ENCODE measurements around the gene EHBP1. TPM values are rescaled to one million over a fixed set of nuclear protein-coding genes. Genes with fewer than 3 reads are reported as not detected.

Gene EHBP1
- total RNA-seq, 3 donors from 2014 or later (not counting 1 experiment from before 2014, with no cell fraction given): 22.4 to 33.4 (median 28.3) TPM

GRCh38 chr2:62854600-62855514, 149.3 kb downstream of the EHBP1 start:
- intact Hi-C loops (cut with micrococcal nuclease): no loop called here
- no peaks in the 10 kb centered on the region for H3K36me3 Mint-ChIP-seq

GRCh38 chr2:62856228-62857040, 150.9 kb downstream of the EHBP1 start:
- Mint-ChIP-seq H3K27me3 (ENCODE audit: low read depth in 2 of 2) (no peaks in the 10 kb centered on the region), H3K9me3 (no peaks in the 10 kb centered on the region), H3K36me3 (no peaks in the 10 kb centered on the region), H3K4me1 (no peaks in the 10 kb centered on the region), H3K4me3 (no peak overlapping the region), H3K27ac (no peak overlapping the region)
- no peak for DNase-seq
- Histone ChIP-seq H3K27me3 (ENCODE audit: control insufficient read depth, insufficient read depth, low read length) (no peaks in the 10 kb centered on the region), H3K9me3 (ENCODE audit: control insufficient read depth, insufficient read depth, low read length) (no peaks in the 10 kb centered on the region), H3K36me3 (ENCODE audit: control insufficient read depth, insufficient read depth, low read length) (no peaks in the 10 kb centered on the region), H3K4me1 (ENCODE audit: control insufficient read depth, insufficient read depth, low read length) (no peaks in the 10 kb centered on the region), H3K27ac (ENCODE audit: low read length) (no peak overlapping the region), H3K4me3 (ENCODE audit: low read length) (no peak overlapping the region)
- WGBS (ENCODE audit: insufficient coverage): 98% methylated on average over 6 of the region's 6 CpGs
- no peak for ATAC-seq
- TF ChIP-seq CTCF (IDR thresholded peaks at IDR 0.05): no peak
- intact Hi-C loops (cut with micrococcal nuclease): no loop called here

More at GRCh38 chr2:62854600-62855514, 149.3 kb downstream of the EHBP1 start:
- Histone ChIP-seq H3K27me3 (ENCODE audit: control insufficient read depth, insufficient read depth, low read length) (no peaks in the 10 kb centered on the region), H3K4me3 (ENCODE audit: low read length) (no peak overlapping the region), H3K9me3 (ENCODE audit: control insufficient read depth, insufficient read depth, low read length) (no peaks in the 10 kb centered on the region), H3K4me1 (ENCODE audit: control insufficient read depth, insufficient read depth, low read length) (no peaks in the 10 kb centered on the region), H3K36me3 (ENCODE audit: control insufficient read depth, insufficient read depth, low read length) (no peaks in the 10 kb centered on the region), H3K27ac (ENCODE audit: low read length) (no peak overlapping the region)
- WGBS (ENCODE audit: insufficient coverage): 93% methylated on average over 14 of the region's 14 CpGs
- no peaks in the 10 kb centered on the region for H3K9me3 Mint-ChIP-seq
- H3K4me3 Mint-ChIP-seq: no peak overlapping the region
- no peak overlapping the region for H3K27ac Mint-ChIP-seq
- no peaks in the 10 kb centered on the region for H3K4me1 Mint-ChIP-seq
- ATAC-seq (no peak), DNase-seq (no peak)
- TF ChIP-seq CTCF (IDR thresholded peaks at IDR 0.05): no peak
- H3K27me3 Mint-ChIP-seq (ENCODE audit: low read depth in 2 of 2): no peaks in the 10 kb centered on the region

- ATAC-seq (no peak), DNase-seq (no peak)
- no peaks in the 10 kb centered on the region for H3K4me1 ChIP-seq (ENCODE audit: control insufficient read depth, insufficient read depth, low read length)
- H3K27me3 ChIP-seq (ENCODE audit: control insufficient read depth, insufficient read depth, low read length): no peaks in the 10 kb centered on the region
- H3K36me3 ChIP-seq (ENCODE audit: control insufficient read depth, insufficient read depth, low read length): no peaks in the 10 kb centered on the region
- H3K9me3 ChIP-seq (ENCODE audit: control insufficient read depth, insufficient read depth, low read length): no peaks in the 10 kb centered on the region
- no peaks in the 10 kb centered on the region for H3K4me1 Mint-ChIP-seq
- H3K9me3 Mint-ChIP-seq: no peaks in the 10 kb centered on the region
- intact Hi-C loops (cut with micrococcal nuclease): no loop called here
- no peak for TF ChIP-seq CTCF (IDR thresholded peaks at IDR 0.05)
- H3K27me3 Mint-ChIP-seq (ENCODE audit: low read depth in 2 of 2): no peaks in the 10 kb centered on the region
- H3K4me3 Mint-ChIP-seq: no peak overlapping the region
- WGBS (ENCODE audit: insufficient coverage): 100% methylated on average over 1 of the region's 6 CpGs
- no peak overlapping the region for H3K4me3 ChIP-seq (ENCODE audit: low read length)
- H3K36me3 Mint-ChIP-seq: no peaks in the 10 kb centered on the region
- H3K27ac ChIP-seq (ENCODE audit: low read length): no peak overlapping the region
- no peak overlapping the region for H3K27ac Mint-ChIP-seq
Observed at GRCh38 chr2:62857139-62857931, 151.8 kb downstream of the EHBP1 start.
